GM19328 (cell line): ENCODE results near the gene F9.

ENCODE experiments used
- ATAC-seq: cut with Tn5 transposase; IDR thresholded peaks from one replicate; pipeline ENCODE4 v1.9.1; 2021; ENCODE audit warnings: mild to moderate bottlenecking, moderate library complexity; ENCODE audit not compliant: unreplicated experiment

F9 gene

GRCh38 chrX:139596068-139596467 is 65.5 kb downstream of the F9 start:
- ATAC-seq = no peak

DNA sequence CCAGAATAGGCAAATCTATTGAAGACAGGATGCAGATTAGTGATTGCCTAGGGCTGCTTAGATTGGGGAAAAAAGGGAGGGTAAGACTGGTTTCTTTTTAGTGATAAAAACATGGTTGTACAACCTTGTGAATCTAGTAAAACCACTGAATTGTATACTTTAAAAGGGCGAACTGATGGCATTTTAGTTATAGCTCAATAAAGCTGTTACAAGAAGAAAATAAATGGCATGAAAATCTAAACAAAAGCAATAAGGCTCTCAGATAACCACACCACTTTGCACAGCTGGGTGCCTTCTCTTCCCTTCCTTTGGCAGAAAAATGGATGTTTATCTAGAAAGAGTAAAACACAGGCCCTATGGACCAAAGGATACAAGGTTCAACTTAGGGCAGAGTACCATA is 69.6 kb downstream of the F9 start:
- ATAC-seq = no peak
